Loucy (cell line): ENCODE results near the gene AMELX.

Experiments used
- CTCF ChIP-seq: fragments of 200-600 bp; sonication (generic); conservative IDR thresholded peaks from 2 replicates; pipeline ENCODE4 v1.5.1; 2014; ENCODE audit warnings: mild to moderate bottlenecking, antibody characterized with exemption, low read length
- EZH2phosphoT487 ChIP-seq: fragments of 200-600 bp; IDR thresholded peaks from 2 replicates; pipeline ENCODE4 v1.6.1; 2018; ENCODE audit warnings: antibody characterized with exemption, mild to moderate bottlenecking, moderate library complexity, borderline replicate concordance

- no peak for TF ChIP-seq CTCF
- TF ChIP-seq EZH2phosphoT487: no peak
These were observed 27.9 kb upstream of the AMELX start for GRCh38 chrX:11265352-11265751.
